H7 (cell line): ENCODE results near the gene GUCY1B1. TPM values are rescaled to one million over a fixed set of nuclear protein-coding genes. Genes with fewer than 3 reads are reported as not detected.

Experiments
- DNase-seq: peaks from one replicate; pipeline ENCODE4 v3.0.0; 2012
- H3K27me3 ChIP-seq: 2 replicates; pipeline ENCODE4 v1.6.0; 2011; ENCODE audit warnings: mild to moderate bottlenecking, low read length; ENCODE audit not compliant: control insufficient read depth, insufficient read depth
- H3K36me3 ChIP-seq: replicated peaks from 2 replicates; pipeline ENCODE4 v1.5.1; 2011; ENCODE audit warnings: low read length; ENCODE audit not compliant: control insufficient read depth, insufficient read depth
- H3K4me3 ChIP-seq: 2 replicates; pipeline ENCODE4 v1.5.1; 2011; ENCODE audit warnings: low read depth, mild to moderate bottlenecking, control low read depth, low read length, moderate library complexity; ENCODE audit not compliant: insufficient read depth
- total RNA-seq: library from RNA; depleted of rRNA; stranded (reverse); fragments of >200 nt; shearing (Covaris generic); gene quantifications from 2 replicates; pipeline ENCODE4 v1.2.3, GENCODE V29; 2014; rRNA removed

GUCY1B1 gene
- total RNA-seq, 1 experiment from 2014 or later, result 5.1 TPM

- DNase-seq, result no peak
- no peaks in the 10 kb centered on the region for H3K36me3 ChIP-seq
- H3K27me3 ChIP-seq, result no peaks in the 10 kb centered on the region
- no peak overlapping the region for H3K4me3 ChIP-seq
Observed at GRCh38 chr4:155846929-155847328, 88.1 kb downstream of the GUCY1B1 start.

- H3K4me3 ChIP-seq, result no peak overlapping the region
- no peaks in the 10 kb centered on the region for H3K36me3 ChIP-seq
Observed at GRCh38 chr4:155849042-155849441, 90.2 kb downstream of the GUCY1B1 start.

GRCh38 chr4:155853189-155853588 lies 94.4 kb downstream of the GUCY1B1 start:
- no peak for DNase-seq
- Histone ChIP-seq H3K27me3 (no peaks in the 10 kb centered on the region), H3K36me3 (no peaks in the 10 kb centered on the region), H3K4me3 (no peak overlapping the region)

More at GRCh38 chr4:155849042-155849441, 90.2 kb downstream of the GUCY1B1 start:
- no peaks in the 10 kb centered on the region for H3K27me3 ChIP-seq
- no peak for DNase-seq

GRCh38 chr4:155854582-155855226 lies 95.9 kb downstream of the GUCY1B1 start:
- Histone ChIP-seq H3K27me3 (no peaks in the 10 kb centered on the region), H3K36me3 (no peaks in the 10 kb centered on the region), H3K4me3 (no peak overlapping the region)
- DNase-seq, result no peak

GRCh38 chr4:155855897-155856296 lies 97.1 kb downstream of the GUCY1B1 start:
- Histone ChIP-seq H3K4me3 (no peak overlapping the region), H3K27me3 (no peaks in the 10 kb centered on the region), H3K36me3 (no peaks in the 10 kb centered on the region)
- DNase-seq, result no peak

Other genes starting within 250 kb of the GUCY1B1 start
- gene GUCY1A1, start 92.2 kb upstream of the GUCY1B1 start, total RNA-seq, result 0.10 TPM in 1 of 2 replicates, not detected in the other
- gene ASIC5, start 107.3 kb downstream of the GUCY1B1 start, total RNA-seq, result not detected in 2 replicates
- not detected in 2 replicates for gene TDO2, start 144.7 kb downstream of the GUCY1B1 start, total RNA-seq
- gene CTSO, start 194.8 kb downstream of the GUCY1B1 start, total RNA-seq, result 1.5 and 1.6 TPM in 2 replicates